Sigmoid colon (tissue), 3 donors: ENCODE results near the gene PRRT4.

Experiments
- POLR2A ChIP-seq, 2 donors: fragments of 450-650 bp; IDR thresholded peaks; one replicate each; pipeline ENCODE4 v1.6.1; 2016; ENCODE audit warnings: antibody characterized with exemption in 2 of 2, mild to moderate bottlenecking in 2 of 2, moderate library complexity in 2 of 2
- TF ChIP-seq, protein P1 (sequence below), 4 experiments: fragments of 450-650 bp in 3 of 4; fragments of 200-600 bp in 1 of 4; IDR thresholded peaks; one replicate each; pipeline ENCODE4 v1.5.1; 2016 to 2019; ENCODE audit warnings: antibody characterized with exemption in 4 of 4, mild to moderate bottlenecking in 3 of 4, moderate library complexity in 2 of 4

DNA sequence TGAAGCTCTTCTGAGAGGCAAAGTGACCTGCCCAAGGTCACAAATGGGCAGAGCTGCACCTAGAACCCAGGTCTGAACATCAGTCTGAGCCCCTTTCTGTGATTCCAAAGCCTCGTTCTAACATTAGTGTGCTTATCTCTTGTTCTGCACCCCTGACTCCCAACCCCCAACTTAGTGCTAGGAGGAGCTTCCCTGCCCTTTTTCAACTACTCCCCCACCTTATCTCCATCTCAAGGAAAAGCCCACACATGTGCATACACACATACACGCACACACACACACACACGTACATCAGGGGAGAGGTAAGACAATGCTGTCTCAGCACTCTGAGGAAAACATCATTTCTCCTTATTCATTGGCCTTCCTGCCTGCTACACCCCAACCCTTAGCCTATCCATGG is 8.3 kb downstream of the PRRT4 start:
- no peak for TF ChIP-seq POLR2A (IDR thresholded peaks at IDR 0.05)
- TF ChIP-seq, protein P1, sequence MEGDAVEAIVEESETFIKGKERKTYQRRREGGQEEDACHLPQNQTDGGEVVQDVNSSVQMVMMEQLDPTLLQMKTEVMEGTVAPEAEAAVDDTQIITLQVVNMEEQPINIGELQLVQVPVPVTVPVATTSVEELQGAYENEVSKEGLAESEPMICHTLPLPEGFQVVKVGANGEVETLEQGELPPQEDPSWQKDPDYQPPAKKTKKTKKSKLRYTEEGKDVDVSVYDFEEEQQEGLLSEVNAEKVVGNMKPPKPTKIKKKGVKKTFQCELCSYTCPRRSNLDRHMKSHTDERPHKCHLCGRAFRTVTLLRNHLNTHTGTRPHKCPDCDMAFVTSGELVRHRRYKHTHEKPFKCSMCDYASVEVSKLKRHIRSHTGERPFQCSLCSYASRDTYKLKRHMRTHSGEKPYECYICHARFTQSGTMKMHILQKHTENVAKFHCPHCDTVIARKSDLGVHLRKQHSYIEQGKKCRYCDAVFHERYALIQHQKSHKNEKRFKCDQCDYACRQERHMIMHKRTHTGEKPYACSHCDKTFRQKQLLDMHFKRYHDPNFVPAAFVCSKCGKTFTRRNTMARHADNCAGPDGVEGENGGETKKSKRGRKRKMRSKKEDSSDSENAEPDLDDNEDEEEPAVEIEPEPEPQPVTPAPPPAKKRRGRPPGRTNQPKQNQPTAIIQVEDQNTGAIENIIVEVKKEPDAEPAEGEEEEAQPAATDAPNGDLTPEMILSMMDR (IDR thresholded peaks at IDR 0.05) = no peak
